ENCODE results near the gene PANX2.
"Not testable (repeated sequence)": the region's sequence is repeated elsewhere in the genome, so short reads cannot be mapped to it uniquely, and the experiment has no call there.

Gene PANX2

GRCh38 chr22:50160947-50161346 is 9.6 kb upstream of the PANX2 start:
- Mint-ChIP-seq H3K4me1 (no peaks in the 10 kb centered on the region), H3K27me3 (peaks cover 32% of the 10 kb centered on the region), H3K9me3 (no peaks in the 10 kb centered on the region), H3K4me3 (no peak overlapping the region), H3K27ac (no peak overlapping the region)
- ATAC-seq (no peak), DNase-seq (no peak)

DNA sequence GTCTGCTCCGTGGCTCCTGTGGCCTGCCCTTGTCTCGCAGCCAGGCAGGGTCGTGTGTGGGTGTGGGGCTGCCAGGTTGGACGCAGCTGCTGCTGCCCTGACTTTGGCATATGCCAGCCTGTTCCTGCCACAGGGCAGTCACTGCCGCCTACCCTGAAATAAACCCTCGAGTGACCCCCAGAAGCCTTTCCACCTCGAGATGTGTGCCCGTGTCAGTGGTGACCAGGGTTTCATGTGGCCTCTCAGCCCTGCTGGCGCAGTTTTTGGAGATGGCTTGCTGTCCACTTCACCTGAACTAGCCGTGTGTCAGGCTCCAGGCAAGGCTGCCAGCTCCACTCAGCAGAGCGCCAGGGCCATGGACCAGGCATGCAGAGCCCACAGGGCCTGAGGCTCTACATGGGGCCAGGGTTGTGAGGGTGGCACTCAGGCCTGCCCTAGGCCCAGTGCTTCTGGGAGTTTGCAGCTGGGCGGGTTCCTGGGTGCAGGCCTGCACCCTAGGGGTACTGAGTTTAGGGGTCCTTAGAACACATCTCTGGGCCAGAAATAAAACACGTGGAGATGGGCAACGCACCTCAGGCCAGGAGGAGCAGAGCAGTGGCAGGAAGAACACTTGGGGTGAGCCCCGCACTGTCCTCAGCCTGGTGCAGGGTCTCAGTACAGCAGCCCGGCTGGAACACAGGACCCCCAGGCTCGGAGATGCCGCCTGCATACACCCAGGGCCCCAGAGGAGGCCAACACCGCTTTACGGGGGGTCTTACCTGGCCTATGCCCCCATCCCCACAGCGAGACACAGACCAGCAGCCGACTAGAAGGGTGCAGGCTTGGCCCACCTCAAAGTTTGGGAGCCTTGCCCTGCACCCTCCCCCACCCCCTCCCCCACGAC is 8.8 kb upstream of the PANX2 start:
- ATAC-seq (no peak), DNase-seq (no peak)
- Mint-ChIP-seq H3K4me1 (no peaks in the 10 kb centered on the region), H3K27ac (no peak overlapping the region), H3K27me3 (peaks cover 32% of the 10 kb centered on the region), H3K4me3 (no peak overlapping the region), H3K9me3 (no peaks in the 10 kb centered on the region)

DNA sequence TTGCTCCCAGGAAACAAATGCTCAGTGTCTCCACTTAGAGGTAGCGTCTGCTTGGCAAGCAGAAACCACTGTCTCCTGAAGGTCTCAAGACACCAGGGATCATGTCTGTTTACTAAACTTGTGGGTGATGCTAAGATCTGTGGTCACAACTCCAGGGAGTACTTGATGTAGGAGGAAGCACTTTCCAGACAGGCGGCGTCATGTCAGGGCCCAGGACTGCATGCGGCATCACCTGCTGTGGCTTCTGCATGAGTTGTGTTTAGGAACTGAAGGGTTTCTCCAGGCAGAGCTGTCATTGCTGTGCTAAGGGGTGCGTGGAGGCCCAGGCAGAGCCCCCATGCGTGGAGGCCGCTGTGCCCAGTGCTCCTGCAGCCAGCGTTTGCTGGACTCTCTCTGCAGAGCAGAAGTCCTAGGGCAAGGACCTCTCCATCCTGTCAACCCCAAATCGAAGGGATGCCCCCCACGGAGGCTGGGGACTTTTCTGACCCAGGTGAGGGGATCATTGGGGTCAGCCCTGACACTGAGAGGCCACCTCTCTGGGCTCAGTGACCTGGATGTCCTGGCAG is 8.1 kb upstream of the PANX2 start:
- no peak for ATAC-seq
- Mint-ChIP-seq H3K4me3 (no peak overlapping the region), H3K9me3 (no peaks in the 10 kb centered on the region), H3K27ac (no peak overlapping the region), H3K4me1 (no peaks in the 10 kb centered on the region), H3K27me3 (peaks cover 35% of the 10 kb centered on the region)
- no peak for DNase-seq

GRCh38 chr22:50165436-50166123 is 5.0 kb upstream of the PANX2 start:
- no peak for DNase-seq
- Mint-ChIP-seq H3K27ac (no peak overlapping the region), H3K9me3 (no peaks in the 10 kb centered on the region), H3K4me1 (peaks cover 10% of the 10 kb centered on the region), H3K4me3 (no peak overlapping the region), H3K27me3 (peaks cover 42% of the 10 kb centered on the region)
- ATAC-seq = no peak

DNA sequence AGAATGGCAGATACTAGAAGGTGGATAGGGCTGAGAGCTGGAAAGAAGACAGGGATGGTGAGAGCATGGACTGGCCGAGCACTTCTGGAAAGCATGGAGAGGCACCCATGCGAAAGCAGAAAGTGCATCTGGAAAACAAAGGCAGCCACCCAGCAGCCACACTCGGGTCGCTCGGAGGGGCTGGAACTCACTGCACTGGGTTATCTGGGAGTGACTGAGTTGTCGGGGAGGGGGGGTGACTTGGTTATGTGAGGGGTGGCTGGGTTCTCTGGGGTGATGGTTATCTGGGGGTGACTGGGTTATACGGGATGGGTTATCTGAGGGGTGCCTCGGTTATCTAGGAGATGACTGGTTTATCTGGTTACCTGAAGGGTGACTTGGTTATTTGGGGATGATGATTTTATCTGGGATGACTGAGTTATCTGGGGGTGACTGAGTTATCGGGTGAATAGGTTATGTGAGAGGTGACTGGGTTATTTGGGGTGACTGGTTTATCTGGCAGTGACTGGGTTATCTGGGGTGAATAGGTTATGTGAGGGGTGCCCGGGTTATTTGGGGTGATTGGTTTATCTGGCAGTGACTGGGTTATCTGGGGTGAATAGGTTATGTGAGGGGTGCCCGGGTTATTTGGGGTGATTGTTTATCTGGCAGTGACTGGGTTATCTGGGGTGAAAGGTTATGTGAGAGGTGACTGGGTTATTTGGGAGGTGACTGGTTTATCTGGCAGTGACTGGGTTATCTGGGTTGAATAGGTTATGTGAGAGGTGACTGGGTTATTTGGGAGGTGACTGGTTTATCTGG is 2.6 kb upstream of the PANX2 start:
- no peak for ATAC-seq
- no peak for DNase-seq
- peak overlapping the region in 1 of 2 donors; percentile 78 for H3K27ac Mint-ChIP-seq
- H3K27me3 Mint-ChIP-seq = peaks cover 51% of the 10 kb centered on the region
- no peak overlapping the region for H3K4me3 Mint-ChIP-seq
- peaks cover 18% of the 10 kb centered on the region for H3K4me1 Mint-ChIP-seq
- H3K9me3 Mint-ChIP-seq = no peaks in the 10 kb centered on the region

DNA sequence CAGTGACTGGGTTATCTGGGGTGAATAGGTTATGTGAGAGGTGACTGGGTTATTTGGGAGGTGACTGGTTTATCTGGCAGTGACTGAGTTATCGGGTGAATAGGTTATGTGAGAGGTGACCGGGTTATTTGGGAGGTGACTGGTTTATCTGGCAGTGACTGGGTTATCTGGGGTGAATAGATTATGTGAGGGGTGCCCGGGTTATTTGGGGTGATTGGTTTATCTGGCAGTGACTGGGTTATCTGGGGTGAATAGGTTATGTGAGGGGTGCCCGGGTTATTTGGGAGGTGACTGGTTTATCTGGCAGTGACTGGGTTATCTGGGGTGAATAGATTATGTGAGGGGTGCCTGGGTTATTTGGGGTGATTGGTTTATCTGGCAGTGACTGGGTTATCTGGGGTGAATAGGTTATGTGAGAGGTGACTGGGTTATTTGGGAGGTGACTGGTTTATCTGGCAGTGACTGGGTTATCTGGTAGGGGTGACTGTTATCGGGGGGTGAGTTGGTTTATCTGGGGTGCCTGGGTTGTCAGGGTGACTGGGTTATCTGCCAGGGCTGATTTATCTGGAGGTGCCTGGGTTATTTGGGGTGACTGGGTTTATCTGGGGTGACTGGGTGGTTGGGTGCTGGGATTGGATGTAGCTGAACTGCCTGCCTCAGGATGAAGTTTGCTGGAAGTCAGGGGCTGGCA is 1.9 kb upstream of the PANX2 start:
- Mint-ChIP-seq H3K4me1 (peaks cover 18% of the 10 kb centered on the region), H3K27me3 (peaks cover 55% of the 10 kb centered on the region), H3K27ac (peak overlapping the region in 1 of 2 donors; percentile 59), H3K4me3 (peak overlapping the region; percentile 60 to 88)
- ATAC-seq, DNase-seq, H3K9me3 Mint-ChIP-seq: not testable (repeated sequence)

GRCh38 chr22:50169181-50169759 is 1.3 kb upstream of the PANX2 start:
- peaks cover 18% of the 10 kb centered on the region for H3K4me1 Mint-ChIP-seq
- no peak for ATAC-seq
- H3K27me3 Mint-ChIP-seq = peaks cover 62% of the 10 kb centered on the region
- peak overlapping the region in 1 of 2 donors; percentile 78 for H3K27ac Mint-ChIP-seq
- H3K4me3 Mint-ChIP-seq = peak overlapping the region; percentile 60 to 88
- H3K9me3 Mint-ChIP-seq = no peaks in the 10 kb centered on the region
- DNase-seq = no peak

DNA sequence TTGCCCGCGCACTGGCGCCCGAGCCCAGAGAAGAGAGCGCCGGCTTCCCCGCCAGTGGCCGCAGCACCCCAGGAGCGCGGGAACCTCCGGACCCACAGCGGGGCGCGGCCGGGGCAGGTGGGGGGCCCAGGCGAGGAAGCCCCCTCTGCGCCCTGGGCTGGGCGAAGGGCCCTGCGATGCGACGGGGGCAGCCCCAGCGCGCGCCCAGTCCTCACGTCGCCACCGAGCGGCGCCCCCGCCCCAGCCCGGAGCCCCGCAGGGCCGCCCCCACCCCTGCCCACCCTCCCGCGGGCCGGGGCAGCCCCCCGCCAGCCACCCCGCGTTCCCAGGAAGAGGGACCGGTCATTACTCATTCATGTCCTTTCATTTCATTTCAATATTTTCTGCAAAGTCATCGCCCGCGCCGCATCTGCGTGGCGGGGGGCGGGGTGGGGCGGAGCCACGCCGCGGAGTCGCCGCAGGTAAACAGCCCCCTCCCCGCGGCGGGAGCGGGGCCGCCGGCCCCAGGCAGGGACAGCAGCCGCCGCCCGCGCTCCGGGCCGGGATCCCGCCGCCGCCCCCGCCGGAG is 673 bp upstream of the PANX2 start:
- peak; percentile 72 for ATAC-seq
- peak overlapping the region; percentile 69 to 74 for H3K4me3 Mint-ChIP-seq
- no peaks in the 10 kb centered on the region for H3K9me3 Mint-ChIP-seq
- H3K27ac Mint-ChIP-seq = peak overlapping the region in 1 of 2 donors; percentile 88
- H3K27me3 Mint-ChIP-seq = peaks cover 62% of the 10 kb centered on the region
- peaks cover 18% of the 10 kb centered on the region for H3K4me1 Mint-ChIP-seq
- peak; percentile 51 to 63 for DNase-seq

DNA sequence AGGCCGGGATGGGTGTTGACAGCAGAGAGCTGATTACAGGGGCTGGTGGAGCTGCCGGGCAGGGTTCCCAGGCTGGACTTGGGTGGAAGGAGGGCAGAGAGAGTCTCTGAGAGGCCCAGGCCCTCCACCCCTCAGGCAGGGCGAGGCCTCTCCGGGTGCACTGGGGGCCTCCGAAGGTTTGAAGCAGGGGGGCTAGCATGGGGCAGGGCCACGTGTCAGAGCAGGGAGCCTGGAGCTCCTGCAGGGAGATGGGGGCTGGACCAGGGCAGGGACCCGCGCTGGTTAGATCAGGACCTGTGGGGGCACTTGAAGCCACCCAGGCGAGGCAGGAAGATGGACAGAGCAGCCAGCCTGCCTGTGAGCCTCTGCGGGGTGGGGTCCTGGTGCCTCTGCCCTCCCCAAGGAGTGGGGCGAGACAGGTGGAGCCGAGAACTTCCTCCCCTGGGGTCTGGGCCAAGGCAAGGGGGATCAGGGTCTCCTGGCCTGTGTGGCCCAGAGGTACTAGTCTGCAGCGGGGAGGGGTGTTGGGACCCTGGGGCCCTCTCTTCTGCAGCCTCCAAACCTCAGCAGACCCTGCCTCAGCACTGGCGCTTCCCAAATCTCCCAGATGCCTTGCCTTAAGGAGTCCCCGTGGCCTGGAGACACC is 911 bp downstream of the PANX2 start:
- Mint-ChIP-seq H3K9me3 (no peaks in the 10 kb centered on the region), H3K4me3 (peak overlapping the region; percentile 79 to 84), H3K27me3 (peaks cover 62% of the 10 kb centered on the region), H3K4me1 (peaks cover 18% of the 10 kb centered on the region), H3K27ac (peak overlapping the region; percentile 64 to 67)
- DNase-seq (no peak), ATAC-seq (peak; percentile 18)

- H3K4me1 Mint-ChIP-seq = peaks cover 18% of the 10 kb centered on the region
- DNase-seq = no peak
- H3K4me3 Mint-ChIP-seq = peak overlapping the region in 1 of 2 donors; percentile 36
- ATAC-seq = peak; percentile 5
- H3K27me3 Mint-ChIP-seq = peaks cover 66% of the 10 kb centered on the region
- no peaks in the 10 kb centered on the region for H3K9me3 Mint-ChIP-seq
- H3K27ac Mint-ChIP-seq = no peak overlapping the region
Measured at GRCh38 chr22:50171965-50172421, 1.5 kb downstream of the PANX2 start.

GRCh38 chr22:50173311-50173982 is 2.9 kb downstream of the PANX2 start:
- no peaks in the 10 kb centered on the region for H3K9me3 Mint-ChIP-seq
- H3K4me1 Mint-ChIP-seq = peaks cover 18% of the 10 kb centered on the region
- no peak overlapping the region for H3K4me3 Mint-ChIP-seq
- H3K27ac Mint-ChIP-seq = peak overlapping the region in 1 of 2 donors; percentile 80
- DNase-seq (no peak), ATAC-seq (no peak)
- H3K27me3 Mint-ChIP-seq = peaks cover 62% of the 10 kb centered on the region

DNA sequence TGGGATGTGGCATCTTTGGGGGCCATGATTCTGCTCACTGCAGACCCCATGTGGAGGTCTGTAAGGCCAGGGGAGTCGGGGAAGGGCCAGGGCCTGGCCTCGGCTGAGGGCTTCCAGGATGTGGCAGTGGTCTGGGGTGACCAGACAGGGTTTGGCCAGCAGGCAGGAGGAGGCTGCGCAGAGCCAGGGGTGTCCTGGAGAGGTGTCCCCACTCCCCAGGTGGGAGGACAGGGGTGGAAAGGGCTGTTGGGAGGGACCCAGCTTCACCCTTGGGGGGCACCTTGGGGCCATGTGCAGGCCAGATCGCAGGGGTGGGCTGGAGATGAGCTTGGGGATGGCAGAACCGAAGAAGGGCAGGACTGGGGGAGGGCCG is 3.4 kb downstream of the PANX2 start:
- H3K9me3 Mint-ChIP-seq = no peaks in the 10 kb centered on the region
- ATAC-seq (no peak), DNase-seq (no peak)
- H3K27me3 Mint-ChIP-seq = peaks cover 57% of the 10 kb centered on the region
- no peak overlapping the region for H3K4me3 Mint-ChIP-seq
- H3K4me1 Mint-ChIP-seq = peaks cover 13% of the 10 kb centered on the region
- peak overlapping the region in 1 of 2 donors; percentile 80 for H3K27ac Mint-ChIP-seq

GRCh38 chr22:50174382-50175190 is 4.1 kb downstream of the PANX2 start:
- H3K4me1 Mint-ChIP-seq = peaks cover 9% of the 10 kb centered on the region
- no peak overlapping the region for H3K27ac Mint-ChIP-seq
- H3K27me3 Mint-ChIP-seq = peaks cover 51% of the 10 kb centered on the region
- H3K9me3 Mint-ChIP-seq = no peaks in the 10 kb centered on the region
- H3K4me3 Mint-ChIP-seq = no peak overlapping the region
- no peak for ATAC-seq
- DNase-seq = no peak
